GM21737 (cell line): Measurements from ENCODE around the gene HEY2.
"Not testable (repeated sequence)": the region's sequence is repeated elsewhere in the genome, so short reads cannot be mapped to it uniquely, and the experiment has no call there.

Experiments
- ATAC-seq: cut with Tn5 transposase; IDR thresholded peaks from one replicate; pipeline ENCODE4 v1.9.1; 2021; ENCODE audit warnings: mild to moderate bottlenecking, moderate library complexity; ENCODE audit not compliant: unreplicated experiment

The HEY2 gene

DNA sequence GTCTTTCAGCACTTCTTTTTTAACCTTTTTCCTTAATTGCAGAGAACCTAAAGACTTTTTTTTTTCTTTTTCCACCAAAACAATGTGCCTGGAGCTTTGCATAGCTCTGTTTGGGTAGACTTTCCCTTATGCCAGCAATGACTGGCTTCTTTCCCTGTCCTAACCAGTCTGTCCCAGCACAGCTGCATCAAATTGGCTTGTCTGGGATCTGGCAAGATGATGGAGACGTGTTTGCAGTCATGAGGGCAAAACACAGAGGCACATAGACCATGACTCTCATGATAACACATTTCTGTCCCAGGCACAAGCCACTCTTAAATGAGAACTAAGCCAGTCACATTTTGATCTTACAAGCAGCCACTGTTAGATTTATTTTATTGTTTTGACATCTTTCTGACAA lies 16.5 kb downstream of the HEY2 start:
- no peak for ATAC-seq

DNA sequence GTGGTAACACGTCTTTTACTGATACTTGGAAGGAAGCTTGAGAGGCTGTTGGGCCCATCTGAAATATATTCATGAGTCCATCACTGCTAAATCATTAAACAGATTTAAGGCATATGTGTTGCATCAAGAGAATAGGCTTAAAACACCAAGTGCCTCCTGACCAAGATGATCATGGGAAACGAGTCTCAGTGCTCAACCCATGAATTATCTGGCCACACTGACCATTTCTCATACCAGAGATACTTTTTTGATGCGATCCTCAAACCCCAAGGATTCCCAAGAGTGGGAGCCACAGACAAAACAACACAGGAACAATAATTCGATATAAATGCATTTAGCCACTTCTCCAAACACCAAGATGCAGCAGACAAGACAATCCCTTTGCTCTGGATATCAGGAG lies 17.2 kb downstream of the HEY2 start:
- ATAC-seq: no peak

DNA sequence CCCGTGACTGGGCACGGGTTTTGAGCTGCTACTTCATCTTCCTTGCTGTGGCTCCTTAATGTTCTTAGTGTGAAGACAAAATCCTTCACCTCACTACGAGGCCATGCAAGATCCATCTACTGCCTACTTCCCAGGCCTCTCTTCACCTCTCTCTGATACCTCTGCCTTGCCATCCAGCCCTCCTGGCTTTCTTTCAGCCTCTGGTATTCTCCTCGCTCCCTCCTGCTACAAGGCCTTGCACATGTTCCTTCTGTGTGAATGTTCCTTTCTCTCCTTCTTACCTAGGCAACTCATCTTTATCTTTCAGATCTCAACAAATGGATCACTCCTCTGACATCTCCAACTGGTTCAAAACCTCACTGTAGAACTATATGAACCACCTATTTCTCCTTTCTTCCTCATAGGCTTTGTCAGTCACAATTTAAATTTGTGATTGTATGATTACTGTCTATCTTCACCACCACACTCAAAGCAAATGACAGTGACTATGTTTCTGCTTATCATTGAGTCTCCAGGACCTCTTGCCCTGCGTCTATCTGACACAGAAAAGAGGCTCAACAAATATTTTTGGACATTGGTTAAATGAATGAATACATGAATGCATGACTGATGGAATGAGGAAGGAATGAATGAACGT lies 19.8 kb downstream of the HEY2 start:
- ATAC-seq: no peak

DNA sequence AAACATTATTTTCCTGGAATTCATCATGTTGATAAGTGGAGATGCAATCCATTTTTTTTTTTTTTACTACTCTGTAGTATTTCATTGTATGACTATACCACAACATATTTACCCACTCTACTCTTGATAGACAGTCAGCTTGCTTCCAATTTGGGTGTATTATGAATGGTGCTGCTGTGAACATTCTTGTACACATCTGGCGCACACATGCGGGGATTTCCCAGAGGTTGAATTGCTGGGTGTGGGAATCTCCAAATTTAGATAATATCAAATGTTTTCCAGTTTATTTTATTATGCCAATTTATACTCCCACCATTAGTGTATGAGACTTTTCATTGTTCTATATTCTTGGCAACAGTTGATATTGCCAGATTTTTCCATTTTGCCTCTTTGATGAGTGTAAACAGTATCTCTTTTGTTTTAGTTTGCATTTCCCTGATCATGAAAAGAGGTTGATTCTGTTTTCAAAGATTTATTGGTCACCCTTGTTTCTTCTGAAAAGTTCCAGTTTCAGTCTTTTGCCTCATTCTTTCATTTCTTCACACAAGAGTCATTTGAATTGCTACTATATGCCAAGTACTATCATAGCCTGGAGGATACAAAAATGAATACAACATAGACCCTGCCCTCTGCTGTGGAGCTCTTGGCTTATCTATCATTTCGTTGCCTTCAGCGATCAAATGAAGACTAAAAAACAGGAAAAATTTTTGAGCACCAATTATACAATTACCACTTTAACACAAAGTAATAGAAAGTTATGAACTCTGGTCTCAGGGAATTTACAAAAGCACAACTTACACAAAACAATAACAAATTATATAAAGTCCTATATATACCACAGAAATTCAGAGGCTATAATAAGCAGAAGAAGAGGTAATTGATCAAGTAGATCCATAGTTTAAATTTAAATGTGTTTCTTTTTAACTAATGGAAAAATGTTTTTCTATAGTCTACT lies 24.2 kb downstream of the HEY2 start:
- ATAC-seq: no peak

DNA sequence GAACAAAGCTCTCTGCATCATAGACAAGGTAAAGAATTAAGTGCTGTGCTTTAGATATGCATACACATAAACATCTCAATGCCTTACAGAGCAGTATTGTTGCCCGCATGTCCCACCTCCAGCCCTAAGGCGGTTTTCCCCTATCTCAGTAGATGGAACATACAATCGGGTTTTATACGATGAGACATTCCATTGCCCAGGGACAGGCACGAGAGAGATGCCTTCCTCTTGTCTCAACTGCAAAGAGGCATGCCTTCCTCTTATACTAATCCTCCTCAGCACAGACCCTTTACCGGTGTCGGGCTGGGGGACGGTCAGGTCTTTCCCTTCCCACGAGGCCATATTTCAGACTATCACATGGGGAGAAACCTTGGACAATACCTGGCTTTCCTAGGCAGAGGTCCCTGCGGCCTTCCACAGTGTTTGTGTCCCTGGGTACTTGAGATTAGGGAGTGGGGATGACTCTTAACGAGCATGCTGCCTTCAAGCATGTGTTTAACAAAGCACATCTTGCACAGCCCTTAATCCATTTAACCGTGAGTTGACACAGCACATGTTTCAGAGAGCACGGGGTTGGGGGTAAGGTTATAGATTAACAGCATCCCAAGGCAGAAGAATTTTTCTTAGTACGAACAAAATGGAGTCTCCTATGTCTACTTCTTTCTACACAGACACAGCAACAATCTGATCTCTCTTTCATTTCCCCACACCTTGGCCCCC lies 26.8 kb downstream of the HEY2 start:
- ATAC-seq: not testable (repeated sequence)

DNA sequence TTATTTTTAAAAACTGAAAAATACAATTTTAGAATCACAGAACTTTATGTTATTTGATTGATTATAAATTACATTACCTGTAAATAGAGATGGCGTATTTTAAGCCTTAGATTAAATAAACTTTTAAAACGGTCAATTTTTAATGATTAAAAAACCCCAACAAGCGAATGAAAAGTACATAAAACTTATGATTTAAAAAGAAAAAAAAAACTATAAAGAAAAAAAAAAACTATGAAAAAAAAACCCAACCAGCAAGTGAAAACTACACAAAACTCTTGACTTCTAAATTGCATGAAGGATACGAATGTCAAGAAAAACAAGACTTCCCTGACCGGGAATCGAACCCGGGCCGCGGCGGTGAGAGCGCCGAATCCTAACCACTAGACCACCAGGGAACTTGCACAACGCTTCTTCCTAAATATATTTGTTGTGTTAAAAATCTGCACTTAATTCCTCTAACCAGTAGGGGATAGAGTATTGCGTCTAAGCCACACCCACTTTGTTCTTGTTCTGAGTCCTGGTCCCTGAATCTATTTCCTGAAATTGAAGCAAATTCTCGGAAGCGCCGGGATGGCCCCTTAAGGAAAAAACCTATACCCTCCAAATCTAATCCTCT lies 30.6 kb downstream of the HEY2 start:
- peak; percentile 82 for ATAC-seq

DNA sequence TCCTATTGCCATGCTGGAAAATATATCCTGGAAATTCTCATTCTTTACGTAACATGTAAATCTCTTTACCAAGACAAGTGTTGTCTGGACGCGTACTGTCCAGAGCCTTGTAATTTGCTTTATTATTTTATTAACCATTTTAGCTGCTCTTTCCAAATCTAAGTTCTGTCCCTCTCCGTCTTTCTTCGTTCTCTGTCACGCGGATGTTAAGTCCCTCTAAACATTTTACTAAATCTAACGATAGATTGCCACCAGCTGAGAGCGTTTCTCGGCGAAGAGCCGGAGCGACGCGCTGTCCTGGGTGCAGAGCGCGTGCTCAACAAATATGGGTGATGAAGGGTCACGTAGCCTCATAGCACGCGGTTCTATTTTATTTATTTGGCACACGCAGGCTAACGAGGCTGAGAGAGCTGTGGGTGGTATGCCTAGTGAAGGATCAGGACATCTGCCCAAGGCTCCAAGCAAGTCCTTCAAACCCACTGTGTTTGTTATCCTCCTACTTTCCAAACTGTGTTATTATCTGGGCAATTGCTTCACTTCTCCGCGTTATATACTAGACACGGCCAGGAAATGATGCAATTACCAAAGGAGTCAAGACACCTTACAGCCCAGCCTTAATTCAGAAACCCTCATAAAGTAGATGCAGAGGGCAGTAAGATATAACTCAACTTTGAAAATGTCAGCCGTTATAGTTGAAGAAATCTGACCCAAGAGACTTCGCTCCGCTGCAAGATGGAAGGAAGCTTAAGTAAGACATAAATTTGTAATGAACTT lies 31.3 kb downstream of the HEY2 start:
- peak; percentile 67 for ATAC-seq

DNA sequence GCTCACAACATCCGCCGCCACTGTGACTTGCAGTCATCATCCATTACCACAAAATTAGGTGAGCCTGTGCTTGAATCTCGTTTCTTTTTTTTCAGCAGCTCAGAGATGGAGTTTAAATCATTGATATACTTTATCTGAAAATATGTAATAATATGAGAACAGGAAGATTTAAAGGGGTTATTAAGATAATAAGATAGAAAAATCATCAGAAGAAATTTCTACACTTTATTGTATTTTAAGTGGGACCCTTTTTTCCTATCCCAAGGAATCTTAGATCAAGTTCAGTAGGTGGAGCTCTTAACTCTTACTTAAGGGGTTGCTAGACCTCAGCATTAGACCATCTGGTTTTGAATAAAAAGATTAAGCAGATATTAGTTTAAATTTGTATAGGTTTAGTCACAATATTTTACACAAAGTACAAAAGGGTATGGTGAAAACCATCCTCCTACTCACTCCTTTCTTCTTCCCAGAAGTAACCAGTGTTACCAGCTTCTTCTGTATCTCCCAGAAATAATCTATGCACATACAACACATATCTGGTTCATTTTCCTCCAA lies 32.0 kb downstream of the HEY2 start:
- ATAC-seq: peak; percentile 40

DNA sequence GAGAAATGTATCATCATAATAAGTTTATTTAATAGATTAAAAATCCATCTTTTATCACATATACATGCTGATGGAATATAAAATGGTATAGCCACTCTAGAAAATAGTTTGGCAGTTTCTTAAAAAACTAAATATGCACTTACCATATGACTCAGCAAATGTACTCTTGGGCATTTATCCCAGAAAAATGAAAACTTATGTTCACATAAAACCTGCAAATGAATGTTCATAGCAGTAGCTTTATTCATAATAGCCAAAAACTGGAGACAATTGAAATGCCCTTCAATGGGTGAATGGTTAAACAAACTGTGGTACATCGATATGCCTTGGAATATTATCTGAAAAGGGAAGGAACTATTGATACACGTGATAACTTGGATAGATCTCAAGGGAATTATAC lies 34.9 kb downstream of the HEY2 start:
- no peak for ATAC-seq

DNA sequence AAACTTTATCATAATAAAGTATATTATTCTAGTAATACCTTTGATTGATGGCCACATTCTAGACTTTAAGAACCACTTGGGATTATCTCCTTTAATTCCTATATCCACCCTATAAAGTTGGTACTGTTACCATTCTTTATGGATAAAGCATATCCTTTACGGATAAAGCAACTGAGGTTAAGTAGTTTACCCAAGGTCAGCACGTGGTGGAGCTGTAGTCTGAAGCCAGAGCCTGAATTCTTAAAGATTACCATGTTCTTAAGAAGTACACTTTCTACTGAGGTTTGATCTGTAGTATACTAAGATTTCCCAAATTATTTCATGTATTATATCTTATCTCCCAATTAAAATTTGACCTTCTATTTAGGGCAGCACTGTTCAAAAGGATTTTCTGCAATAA lies 38.4 kb downstream of the HEY2 start:
- ATAC-seq: no peak

DNA sequence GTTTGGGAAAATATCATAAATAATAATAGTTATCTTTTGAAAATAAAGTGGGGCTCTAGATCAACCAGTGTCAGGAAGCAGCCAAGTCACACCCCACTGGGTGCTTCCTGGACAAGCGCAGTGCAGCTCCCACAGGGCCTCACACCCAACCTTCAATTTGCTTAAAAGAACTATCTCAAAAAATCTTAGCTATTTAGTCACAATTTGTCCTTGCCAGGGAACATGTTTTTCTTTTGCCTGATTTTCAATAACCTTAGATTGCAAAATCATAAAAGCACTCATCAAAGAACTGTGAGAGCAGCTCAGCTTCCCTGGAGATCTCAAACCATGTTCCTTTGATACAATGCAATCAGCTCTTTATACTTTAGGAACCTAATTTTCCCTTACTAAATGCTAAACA lies 39.7 kb downstream of the HEY2 start:
- no peak for ATAC-seq

DNA sequence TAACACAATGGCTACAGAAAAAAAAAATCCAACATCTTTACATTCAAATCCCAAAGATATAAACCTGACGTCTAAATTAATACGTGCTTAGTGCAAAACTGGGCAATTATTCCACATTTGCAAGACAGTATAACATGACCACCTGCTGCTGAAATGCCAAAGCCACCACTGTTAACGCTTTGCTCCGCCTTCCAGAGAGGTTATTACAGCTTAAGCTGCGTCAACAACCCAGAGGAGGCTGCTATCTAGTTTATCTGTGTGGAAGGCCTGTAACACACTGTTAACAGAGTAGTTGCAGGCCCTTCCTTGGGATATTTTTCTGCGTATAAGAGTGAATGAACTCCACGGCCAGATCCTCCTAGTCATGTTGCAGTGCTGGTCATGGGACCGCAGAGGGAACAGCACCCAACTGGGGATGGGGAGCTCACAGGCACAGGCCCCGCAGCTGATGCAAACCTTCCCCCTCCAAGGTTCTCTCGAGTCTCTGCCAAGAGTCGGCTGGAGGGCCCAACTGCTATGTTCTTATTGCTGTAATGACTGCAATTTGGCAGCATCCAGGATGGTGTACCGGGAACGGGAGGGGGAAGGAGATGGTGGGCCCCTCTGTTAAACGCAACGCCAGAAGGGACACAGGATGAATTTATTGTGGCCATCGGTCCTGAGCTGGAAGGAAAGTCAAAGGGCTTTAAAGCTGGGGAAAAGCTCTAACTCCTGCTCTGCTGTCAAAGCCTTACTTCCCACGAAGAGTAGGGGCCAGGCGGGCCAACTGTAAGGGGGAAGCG lies 40.3 kb downstream of the HEY2 start:
- peak; percentile 14 for ATAC-seq

DNA sequence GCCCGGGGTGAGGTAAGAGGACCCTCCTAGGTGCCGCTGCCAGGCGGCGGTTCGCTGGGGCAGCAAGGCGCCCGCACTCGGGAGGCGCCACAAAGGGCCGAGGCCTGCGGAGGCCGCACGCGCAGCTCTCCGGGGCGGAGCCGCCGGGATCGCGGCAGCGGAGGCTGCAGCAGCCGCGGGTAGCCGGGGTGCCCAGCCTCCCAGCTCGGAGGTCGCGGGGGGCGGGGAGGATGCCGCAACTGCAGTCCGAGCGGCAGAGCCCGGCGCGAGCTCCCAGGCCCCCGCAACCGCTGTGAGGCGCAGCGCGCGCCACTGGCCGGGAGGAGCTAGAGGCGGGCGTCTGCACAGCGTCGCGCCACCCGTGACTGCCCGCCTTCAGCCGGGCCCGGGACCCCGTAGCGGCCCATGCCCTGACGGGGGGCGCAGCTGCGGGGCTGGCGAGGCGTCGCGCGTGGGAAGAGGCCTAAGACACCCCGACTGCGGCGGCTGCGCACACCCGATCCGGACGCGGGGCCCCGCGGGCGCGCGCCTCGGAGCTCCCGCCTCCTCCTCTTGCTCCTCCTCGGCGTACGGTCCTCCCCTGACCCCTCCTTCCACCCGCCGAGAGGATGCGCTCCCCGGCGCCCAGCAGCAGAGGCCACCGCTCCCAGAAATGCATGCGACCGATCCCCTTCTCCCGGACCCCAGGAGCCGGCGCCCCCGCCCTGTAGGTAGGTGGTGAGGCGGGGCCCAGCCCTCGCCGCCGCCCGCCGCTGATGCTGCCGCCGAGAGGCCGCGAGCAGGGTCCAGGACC lies 41.1 kb downstream of the HEY2 start, which contains the start of gene NCOA7:
Gene NCOA7 (plus strand): TSS at position 603 of the 793 bp plus-strand sequence. CDS start 24,395 bp downstream, outside the sequence.
- peak; percentile 74 for ATAC-seq

DNA sequence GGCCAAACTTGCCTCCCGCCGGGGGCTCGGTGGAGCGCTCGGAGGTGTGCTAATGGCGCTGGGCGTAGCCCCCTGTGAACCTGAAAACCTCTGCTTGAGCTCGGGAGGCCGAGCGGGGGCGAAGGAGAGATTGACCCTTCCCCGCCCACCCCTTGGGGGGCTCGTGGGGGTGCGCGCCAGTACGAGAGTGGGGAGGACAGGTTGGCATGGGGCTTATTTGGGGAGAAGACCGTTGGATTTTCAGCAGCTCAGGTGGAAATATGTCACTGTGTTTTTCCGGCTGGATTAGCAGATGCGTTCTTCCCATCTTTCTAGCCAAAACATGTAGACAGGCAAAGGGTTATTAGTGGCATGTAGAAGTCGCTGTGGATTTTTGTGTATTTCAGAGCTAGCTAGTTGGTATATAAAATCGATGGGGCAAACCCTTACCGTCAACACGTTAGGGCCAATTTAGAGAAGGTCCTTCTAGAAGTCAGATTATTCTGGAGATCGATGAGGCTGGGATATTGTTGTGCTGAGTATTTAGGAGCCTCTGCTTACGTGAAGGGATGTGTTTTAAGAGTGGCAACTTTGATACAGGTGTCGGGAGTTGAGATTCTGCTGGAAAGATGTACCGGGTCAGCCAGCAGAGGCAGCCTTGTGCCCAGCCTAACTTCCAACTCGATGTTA lies 41.9 kb downstream of the HEY2 start:
- peak; percentile 31 for ATAC-seq

DNA sequence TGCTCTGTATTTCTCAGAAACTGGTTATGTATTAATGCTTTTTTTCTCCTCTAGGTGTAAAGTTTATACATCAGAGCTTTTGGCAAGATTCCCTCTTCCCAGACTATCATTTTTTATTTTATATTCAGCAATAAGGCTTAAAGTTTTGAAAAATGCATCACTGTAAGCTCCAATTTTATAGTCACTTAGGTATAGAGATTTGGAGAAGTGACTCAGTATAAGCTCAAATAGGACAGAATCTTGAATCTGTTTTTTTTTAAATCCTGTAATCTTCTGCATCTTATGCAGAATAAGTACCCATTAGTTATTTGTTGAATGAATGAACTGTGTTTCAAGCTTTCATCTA lies 42.4 kb downstream of the HEY2 start:
- ATAC-seq: no peak

DNA sequence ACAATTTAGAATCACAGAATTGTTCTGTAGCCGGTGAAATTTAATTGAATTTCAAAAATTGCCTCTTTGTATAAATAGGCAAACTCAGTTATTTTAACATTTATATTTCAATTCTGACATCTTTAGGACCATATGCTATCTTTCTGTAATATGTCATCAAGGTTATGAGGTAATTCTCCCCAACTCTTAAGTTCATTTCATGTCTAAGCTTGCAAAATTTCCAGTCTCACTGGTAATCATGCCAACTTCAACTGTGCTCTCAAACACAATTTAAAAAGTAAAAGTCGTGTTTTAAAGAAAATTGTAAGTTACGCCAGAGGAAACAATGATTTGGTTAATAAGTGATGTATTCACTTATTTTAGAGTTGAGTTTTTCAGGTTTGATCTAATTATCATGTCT lies 42.7 kb downstream of the HEY2 start:
- no peak for ATAC-seq

DNA sequence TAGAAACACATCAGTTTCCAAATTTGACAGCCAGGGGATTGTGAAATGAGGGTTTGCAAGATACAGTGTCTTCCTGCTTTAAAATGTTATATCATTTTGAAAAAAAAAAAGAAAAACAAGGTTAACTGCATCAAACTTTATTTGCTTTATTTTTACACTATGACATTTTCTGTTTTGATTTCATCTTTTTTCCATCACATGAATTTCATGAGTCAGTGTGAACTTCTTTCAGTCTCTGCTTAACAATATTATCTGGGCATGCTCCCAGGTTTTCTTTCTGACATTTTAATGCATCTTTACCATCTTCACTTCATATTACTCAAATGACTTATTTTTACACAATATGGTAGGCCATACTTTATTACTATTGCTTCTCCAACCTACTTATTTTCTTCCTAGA lies 43.2 kb downstream of the HEY2 start:
- no peak for ATAC-seq

DNA sequence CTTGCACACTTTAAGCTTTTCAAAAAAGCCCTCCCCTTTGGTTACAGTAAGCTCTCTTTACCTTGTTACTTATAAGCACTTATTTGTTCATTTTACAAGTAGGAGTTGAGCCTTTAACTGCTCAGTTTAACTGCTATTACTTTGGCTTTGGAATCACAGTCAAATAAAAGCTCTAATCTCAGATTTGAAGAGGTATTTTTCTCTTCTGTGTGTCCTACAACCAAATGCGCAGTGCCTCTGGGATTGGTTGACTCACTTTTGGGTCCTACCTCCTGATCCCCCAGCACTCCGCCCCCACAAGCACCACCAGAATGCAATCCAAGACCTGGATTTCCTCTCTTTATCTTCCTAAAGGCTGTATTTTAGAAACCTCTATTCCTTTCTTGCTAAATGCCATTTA lies 43.8 kb downstream of the HEY2 start:
- no peak for ATAC-seq
